Coronary artery (tissue), 2 donors: Measurements from ENCODE around the gene MAP4K4.

Experiments used
- DNase-seq: peaks from one replicate; pipeline ENCODE4 v3.0.0-alpha.2; 2017; ENCODE audit warnings: low spot score
- H3K27ac ChIP-seq, 2 donors: fragments of 200-600 bp; sonication (generic); one replicate each; pipeline ENCODE4 v1.5.1; 2016 to 2019
- H3K4me3 ChIP-seq: fragments of 200-600 bp; sonication (generic); 2 replicates; pipeline ENCODE4 v1.5.1; 2016; ENCODE audit warnings: mild to moderate bottlenecking, moderate library complexity
- CTCF ChIP-seq: fragments of 200-600 bp; sonication (generic); IDR thresholded peaks from one replicate; pipeline ENCODE4 v1.5.1; 2019; ENCODE audit warnings: antibody characterized with exemption

Gene MAP4K4

GRCh38 chr2:101667823-101668222 is 29.7 kb upstream of the MAP4K4 start:
- DNase-seq: no peak
- TF ChIP-seq CTCF: no peak
- no peak overlapping the region for H3K27ac ChIP-seq
- no peak overlapping the region for H3K4me3 ChIP-seq

- Histone ChIP-seq H3K4me3 (no peak overlapping the region), H3K27ac (no peak overlapping the region)
- TF ChIP-seq CTCF: no peak
- no peak for DNase-seq
Observed at GRCh38 chr2:101672047-101672446, 25.5 kb upstream of the MAP4K4 start.

GRCh38 chr2:101673920-101674319 is 23.6 kb upstream of the MAP4K4 start:
- no peak for TF ChIP-seq CTCF
- DNase-seq: no peak
- no peak overlapping the region for H3K4me3 ChIP-seq
- no peak overlapping the region for H3K27ac ChIP-seq

GRCh38 chr2:101675512-101675911 is 22.0 kb upstream of the MAP4K4 start:
- TF ChIP-seq CTCF: no peak
- Histone ChIP-seq H3K4me3 (no peak overlapping the region), H3K27ac (no peak overlapping the region)
- no peak for DNase-seq

- Histone ChIP-seq H3K27ac (no peak overlapping the region), H3K4me3 (no peak overlapping the region)
- no peak for DNase-seq
- no peak for TF ChIP-seq CTCF
Observed at GRCh38 chr2:101676674-101677073, 20.8 kb upstream of the MAP4K4 start.

GRCh38 chr2:101677658-101678057 is 19.8 kb upstream of the MAP4K4 start:
- no peak for TF ChIP-seq CTCF
- DNase-seq: no peak
- no peak overlapping the region for H3K27ac ChIP-seq
- no peak overlapping the region for H3K4me3 ChIP-seq

GRCh38 chr2:101678379-101678778 is 19.1 kb upstream of the MAP4K4 start:
- DNase-seq: no peak
- TF ChIP-seq CTCF: no peak
- H3K27ac ChIP-seq: no peak overlapping the region

More at GRCh38 chr2:101678379-101678778, 19.1 kb upstream of the MAP4K4 start:
- no peak overlapping the region for H3K4me3 ChIP-seq
